GM18520 (cell line): Measurements from ENCODE around the gene ZBTB20.
A peak's percentile ranks its signal among the peaks of the same experiment; 100 is the strongest.

Experiments used
- ATAC-seq: cut with Tn5 transposase; IDR thresholded peaks from one replicate; pipeline ENCODE4 v1.9.1; 2021; ENCODE audit not compliant: unreplicated experiment

Gene ZBTB20

DNA sequence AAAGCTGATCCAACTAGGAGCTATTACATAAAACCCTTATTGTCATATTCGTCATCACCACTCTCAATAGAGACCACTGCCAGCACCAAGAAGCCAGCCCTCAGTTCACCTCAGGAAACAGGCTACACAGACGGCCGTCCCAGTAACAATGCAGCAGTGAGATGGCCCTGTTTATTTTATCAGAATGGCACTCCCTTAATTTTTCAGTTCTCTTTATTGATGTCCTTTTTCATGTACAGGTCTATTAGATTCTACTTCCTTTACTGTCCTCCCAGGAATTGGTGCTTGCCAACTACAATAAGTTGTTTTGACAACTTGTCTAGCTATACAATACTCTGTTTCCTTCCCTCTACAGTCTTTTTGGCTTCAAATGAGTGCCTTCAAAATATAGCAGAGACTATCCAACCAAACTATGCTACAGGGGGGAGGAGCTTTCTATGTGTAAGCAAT, 272.5 kb downstream of the ZBTB20 start:
- no peak for ATAC-seq

DNA sequence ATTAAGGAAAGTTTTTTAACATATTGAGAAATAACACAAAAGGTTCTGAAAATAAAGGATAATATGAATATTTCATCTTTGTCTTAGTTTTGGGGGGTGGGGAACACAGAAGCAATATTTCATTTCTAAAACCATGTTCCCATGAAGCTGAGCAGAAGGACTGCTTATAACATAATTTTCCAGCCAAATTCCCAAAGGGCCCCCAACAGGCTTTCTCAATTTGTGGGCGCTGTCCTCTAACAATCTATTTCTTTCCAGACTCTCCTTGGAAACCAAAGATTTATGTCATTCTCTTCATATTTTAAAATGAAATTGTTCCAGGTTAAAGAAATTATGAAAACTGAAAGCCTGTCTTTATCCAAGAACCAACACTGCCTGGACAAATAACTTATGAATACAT, 273.5 kb downstream of the ZBTB20 start:
- ATAC-seq, result no peak

DNA sequence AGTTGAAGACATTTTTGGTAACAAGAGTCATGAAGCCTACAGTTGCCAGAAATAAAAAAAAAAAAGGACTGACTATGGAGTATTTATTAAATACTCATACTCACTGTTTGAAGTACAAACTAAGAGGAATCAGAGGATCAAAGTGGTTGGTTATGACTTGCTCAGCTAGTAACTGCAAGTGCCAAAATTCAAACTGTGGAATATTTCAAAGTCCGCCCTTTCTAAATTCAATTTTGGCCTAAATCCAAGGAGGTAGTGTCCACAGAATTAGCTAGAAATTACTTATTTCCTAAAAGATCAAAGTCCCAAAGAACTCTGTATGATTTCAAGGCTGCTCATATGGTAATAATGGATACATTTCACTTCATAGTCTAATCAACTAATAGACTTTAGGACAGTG, 274.5 kb downstream of the ZBTB20 start:
- ATAC-seq, result no peak

DNA sequence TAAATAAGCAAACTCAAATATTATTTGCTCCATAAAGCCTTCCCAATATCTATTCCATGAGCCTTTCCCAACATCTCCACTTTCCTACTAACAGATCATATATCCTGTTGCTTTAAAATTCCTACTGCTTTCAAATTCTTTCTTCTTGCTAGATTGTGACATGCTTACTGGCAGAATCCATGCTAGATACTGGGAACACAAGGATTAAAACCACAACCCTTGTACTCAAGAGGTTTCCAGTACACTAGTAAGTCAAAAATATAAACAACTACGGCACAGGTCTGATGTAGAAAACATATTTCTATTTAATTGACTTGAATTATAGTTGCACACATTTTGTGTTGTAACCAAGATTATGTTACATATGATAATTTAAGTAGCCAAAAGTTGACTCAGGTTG, 275.0 kb downstream of the ZBTB20 start:
- ATAC-seq, result no peak

DNA sequence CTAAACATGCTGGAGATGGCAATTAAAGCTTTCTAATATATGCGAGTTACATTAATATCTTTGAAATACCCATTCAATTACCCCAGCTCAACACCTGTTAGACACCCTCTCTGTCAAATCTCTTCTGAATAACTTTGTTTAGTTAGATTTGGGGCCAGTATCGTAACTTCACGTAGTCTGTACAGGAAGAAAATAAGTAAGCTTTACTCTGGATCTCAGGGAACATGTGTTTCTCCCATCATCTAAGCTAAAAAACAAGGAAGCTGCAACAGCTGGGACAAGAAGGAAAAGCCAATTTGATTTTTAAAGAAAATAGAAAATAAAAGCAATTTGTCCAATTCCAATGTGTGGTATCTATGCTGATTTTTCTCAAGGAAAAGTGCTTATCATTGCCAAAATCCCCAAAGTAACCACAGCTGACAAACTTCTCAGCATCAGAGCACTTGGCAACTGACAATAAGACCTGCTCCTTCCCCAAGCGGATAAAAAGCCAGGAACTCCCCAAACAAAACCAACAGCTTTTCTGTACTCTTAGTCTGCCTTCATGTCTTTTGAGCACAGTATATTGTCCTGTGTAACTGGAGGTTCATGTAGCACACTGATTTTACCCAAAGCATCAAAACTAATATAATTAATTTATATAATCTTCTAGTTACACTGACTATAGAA, 279.1 kb downstream of the ZBTB20 start:
- ATAC-seq, result no peak

DNA sequence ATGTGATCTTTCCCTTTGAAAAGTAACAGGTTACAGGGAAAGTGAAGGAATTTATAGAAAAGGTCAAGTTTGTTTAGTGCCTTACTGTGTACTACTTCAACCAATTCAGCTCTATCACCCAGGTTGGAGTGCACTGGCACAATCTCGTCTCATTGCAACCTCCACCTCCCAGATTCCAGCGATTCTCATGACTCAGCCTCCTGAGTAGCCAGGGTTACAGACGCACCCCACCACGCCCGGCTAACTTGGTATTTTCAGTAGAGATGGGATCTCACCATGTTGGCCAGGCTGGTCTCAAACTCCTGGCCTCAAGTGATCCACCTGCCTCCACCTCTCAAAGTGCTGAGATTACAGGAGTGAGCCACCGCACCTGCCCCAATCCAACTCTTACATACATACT, 279.7 kb downstream of the ZBTB20 start:
- ATAC-seq, result no peak

DNA sequence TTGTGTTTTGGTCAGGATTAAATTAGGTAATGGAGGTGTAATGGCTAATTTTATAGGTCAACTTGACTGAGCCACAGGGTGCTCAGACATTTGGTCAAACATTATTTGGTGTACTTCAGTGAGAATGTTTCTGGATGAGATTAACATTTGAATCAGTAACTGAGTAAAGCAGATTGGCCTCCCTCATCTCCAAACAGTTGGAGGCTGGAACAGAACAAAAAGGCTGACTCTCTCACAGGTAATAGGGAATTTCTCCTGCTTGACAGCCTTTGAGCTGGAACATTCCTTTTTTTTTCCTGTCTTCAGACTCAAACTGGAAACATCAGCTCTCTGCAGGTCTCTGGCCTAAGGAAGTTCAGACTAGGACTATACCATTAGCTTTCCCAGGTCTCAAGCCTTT, 280.7 kb downstream of the ZBTB20 start:
- no peak for ATAC-seq

DNA sequence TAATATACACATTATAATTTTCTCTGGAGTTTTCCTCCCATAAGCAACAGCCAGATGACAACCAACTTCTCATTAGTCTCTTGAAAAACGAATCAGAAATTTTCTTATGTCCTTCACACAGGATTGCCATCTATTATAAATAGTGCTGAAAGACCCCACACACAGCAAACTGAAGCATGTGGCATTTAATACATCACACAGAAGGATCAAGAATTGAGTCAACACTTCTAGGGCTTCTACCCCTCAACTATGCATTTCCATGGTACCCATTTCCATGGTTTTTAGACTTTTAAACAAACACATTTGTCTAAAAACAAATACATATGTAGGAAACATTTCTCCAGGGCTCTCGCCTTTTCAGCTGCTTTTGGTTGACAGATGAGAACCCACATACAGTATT, 282.1 kb downstream of the ZBTB20 start:
- no peak for ATAC-seq

DNA sequence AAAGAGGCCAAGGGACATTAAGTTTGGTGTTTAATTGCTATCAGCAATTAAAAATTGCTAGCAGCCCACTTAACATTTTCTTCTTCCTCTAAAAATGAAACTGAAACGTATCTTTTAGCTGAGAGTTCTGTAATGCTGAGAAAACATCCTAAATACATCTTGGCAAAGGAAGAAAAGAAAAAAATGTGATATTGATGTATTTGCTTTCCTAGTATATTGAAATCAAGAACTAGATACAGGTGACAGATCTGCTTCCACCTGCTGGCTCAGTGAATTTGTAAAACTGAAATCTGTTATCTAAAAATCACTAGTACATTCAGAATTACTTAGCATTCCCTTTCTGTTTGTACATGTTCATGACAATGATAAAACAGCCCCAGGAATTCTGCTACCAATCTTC, 283.2 kb downstream of the ZBTB20 start:
- ATAC-seq, result no peak

DNA sequence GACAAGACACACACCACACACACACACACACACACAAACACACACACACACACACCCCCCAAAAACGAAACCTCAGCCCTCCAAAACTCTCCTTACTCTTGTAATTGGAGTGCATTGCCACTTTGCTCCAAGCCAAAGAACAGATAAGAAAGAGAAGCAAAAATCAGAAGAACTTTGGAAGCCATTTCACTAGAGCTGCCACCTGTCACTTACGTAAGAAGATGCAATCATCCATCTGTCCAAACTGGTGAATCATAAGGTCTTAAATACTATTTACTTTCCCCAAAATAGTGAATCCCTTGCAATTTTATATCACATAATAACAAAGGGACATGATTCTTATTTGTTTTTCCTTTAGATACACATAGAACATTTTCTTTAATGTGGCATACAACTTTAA, 285.4 kb downstream of the ZBTB20 start:
- no peak for ATAC-seq

DNA sequence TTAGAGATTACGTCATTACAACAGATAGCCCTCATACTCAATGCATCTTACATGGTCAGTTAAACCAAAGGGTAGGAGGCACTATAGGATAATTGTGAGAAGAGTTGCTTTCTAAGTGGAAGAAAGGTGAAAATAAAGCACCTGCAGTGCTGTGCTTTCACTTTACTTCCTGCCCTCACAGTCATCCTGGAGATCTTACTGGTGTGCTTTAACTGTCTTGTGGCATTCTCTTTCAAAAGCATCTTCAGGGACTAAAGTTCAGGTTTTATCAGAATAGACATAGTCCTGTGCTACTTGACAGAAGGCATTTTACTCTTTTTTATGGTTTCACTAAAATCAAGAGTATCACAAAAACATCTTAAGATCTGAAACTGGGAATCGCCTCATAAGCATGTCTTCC, 286.6 kb downstream of the ZBTB20 start:
- no peak for ATAC-seq

DNA sequence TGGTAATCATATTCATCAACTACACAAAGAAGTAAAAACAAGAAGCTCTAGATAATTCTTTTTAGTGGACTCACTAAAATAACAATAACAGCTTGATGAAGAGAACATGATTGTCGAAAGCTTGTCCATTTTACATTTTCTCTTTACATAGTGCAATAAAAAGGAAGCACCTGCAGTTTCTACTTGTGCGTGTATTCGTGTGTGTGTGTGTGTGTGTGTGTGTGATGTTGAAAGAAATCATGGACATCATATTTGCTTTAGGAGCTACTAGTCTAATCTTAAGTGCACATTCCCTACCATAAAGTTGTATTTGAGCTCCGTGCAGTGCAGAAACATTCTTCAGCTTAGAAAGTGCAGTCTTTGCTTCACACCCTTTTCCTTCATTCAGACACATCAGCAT, 288.8 kb downstream of the ZBTB20 start:
- ATAC-seq, result no peak

DNA sequence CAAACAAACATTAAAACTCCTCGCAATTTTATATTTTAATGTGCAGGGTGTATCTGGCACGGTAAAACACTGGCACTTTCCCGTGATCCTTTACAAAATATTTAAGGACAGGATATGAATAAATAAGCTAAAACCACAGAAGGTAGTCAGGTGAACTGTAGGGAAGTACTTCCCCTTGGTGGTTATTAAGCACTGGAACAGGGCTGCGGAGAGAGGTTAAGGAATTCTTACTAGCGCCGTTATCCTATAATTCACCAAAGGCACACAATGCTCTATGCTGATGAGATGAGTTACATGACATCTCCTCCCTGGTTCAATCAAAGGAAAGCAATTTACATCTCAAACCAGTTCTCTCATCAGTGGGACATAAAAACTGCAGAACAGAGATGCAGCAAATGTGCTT, 289.8 kb downstream of the ZBTB20 start:
- ATAC-seq, result no peak

DNA sequence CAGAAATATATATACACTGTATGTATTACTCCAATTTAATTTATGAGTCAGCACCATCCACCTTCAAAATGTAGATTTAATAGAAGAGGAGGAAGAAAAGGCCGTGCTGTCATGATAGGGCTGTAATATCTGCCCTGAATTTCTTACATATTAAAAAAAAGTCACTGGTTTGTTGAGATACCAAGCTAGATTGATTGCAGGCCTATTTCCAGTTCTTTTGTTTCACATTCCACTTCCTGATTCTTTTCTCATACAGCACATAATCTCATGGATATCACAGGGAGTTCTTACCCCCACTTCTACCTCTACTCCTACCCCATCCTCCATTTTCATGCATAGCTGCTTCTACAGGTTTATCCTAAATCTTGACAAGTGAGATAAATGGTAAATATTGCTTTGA, 290.3 kb downstream of the ZBTB20 start:
- ATAC-seq, result no peak

DNA sequence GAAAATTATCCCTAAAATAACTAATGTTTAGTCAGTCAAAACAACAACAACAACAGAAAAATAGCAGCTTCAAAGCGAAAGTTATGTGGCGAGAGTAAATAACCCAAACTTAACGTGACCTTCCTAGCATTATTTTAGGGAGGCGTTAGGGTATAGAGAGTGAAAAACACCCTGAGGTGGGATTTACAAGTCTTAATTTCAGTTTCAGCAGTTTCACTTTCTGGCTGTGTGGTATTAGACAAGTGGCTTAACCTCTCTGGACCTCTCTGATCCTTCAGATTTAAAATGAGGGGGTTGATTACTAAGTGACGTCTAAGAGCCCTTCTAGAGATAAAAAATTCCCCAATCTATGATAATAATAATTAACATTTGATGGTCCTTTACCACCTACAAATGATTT, 291.2 kb downstream of the ZBTB20 start:
- peak; percentile 38 for ATAC-seq

DNA sequence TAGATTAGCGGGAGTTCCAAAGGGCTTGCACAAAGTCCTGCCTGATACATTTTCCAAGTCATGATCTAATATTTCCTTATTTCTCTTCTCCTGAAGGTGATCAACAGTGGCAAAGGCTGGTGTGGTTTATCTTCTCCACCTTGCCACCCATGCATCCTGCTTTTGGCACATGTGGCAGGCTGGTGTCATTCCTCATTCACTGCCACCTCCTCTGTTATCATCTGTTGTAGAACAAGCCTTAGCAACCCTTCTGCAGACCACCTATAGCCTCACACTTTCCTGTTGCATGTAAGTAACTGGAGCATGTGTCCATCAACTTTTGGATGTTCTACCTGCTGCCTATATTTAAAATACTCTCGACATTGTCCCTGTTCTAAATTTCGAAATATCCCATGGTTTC, 294.1 kb downstream of the ZBTB20 start:
- ATAC-seq, result no peak

DNA sequence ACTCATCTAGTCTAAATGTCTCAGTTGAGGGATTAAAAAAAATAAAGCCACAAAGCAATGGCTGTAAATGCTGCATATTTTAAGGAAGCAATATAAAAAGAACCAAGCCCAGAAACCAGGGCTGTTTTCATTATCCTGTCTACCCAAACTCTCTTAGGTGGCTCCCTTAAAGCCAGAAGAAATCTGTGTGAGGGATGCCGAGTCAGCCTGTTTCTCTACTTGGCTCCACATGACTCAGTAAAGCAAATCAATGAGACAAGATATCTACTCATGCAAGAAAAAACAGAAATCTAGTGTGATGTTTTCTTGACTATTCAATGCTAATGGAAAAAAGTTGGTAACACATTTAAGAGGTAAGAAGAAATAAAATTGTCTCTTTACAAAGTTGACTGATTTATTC, 296.2 kb downstream of the ZBTB20 start:
- no peak for ATAC-seq

DNA sequence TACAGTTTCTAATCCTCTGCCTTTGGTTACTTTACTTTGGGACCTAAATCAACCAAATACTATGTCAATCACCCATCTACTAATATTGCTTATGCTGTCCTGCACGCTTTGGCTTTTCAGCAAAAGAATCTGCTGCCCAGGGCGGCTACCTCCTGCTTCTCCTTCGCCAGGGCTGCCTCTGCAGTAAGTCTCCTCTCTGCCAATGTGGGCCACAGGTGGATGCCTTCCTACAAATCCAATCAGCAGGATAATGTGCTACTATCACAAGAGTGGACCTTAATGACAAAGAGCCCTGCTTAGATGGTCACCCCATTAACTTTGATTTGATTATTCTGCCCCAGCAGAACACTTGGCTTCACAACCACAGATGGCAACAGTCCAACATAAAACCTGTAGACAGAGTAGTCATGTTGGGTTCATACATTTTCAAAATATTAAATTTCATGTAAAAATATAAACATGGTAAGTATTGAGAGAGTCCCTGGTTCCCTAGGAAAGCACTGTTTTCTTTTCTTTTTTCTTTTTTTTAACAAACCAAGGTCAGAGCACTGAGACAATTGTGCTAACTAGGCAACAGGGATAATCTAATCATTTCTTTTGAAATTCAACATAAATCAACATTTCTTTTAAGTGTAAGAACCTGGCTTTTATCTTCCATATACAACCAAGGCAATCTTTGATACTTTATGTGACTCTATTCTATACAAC, 298.3 kb downstream of the ZBTB20 start:
- no peak for ATAC-seq

DNA sequence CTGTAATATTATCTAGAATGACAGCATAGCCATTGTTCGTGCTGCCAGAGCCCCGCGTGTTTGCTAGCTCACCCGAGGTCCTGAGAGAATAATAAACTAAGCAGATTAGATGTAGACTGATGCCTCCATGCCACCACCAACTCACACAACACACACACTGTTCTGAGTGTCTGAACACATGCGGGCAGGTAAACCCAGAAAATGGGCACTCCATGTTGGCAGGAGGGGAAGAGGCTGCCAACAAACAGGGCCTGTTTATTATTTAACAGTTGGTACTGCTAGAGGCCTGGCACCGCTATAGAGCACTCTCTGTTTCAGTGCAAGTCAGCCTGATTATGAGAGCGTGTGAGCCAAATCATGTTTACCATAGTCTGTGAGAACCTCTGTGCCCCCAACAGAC, 299.0 kb downstream of the ZBTB20 start:
- ATAC-seq, result no peak

DNA sequence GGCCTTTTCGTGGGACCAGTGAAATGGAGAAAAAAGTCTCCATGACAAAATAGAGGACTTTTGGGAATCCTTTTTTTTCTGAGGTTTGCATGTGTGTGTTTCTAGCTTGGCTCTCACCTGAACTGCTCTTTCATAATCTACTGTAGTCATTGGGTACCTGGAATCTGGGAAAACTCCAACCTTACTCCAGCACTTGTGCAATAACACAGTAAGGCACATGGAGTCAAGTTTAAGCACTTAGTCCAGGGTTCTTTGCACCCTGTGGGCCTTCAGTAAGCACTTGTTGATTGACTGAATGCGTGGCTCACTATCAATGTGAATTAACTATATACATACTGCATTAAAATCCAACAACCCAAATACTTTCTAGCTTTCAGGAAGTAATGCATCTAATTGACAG, 299.5 kb downstream of the ZBTB20 start:
- ATAC-seq, result no peak

DNA sequence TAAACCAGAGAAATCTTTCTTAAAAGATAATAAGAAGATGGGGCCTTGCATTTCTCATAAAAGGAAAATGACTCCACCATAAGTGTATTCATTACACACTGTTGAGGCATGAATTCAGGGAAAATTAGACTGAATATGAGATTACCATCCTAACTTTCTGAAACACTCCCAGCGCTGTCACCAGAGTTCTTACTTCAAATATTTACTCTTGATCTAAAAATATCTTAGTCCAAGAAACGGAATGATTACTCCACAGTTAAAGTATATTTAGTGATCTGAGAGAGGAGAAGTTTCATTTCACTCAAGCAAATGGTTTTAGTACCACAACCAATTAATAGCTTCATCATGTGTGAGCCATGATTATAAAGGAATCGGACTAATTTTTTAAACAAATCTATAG, 300.3 kb downstream of the ZBTB20 start:
- no peak for ATAC-seq

DNA sequence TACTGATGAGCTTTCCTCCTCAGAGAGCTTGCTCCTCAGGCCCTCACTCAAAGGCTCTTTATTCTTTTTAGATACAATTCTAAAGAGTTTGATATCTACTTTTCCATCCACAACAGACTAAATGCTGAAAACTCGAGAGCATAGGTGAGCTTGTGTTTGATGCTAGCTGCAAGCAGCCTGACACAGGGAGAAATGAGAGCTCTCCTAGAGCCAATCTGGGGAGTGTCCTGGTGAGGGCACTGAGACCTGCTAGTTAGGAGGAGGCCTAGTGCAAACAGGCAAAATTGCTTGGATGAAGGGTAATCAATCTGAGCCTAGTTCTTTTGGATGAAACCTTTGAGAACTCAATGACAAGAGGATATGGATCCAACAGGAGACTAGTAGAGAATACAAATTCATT, 300.8 kb downstream of the ZBTB20 start:
- no peak for ATAC-seq

DNA sequence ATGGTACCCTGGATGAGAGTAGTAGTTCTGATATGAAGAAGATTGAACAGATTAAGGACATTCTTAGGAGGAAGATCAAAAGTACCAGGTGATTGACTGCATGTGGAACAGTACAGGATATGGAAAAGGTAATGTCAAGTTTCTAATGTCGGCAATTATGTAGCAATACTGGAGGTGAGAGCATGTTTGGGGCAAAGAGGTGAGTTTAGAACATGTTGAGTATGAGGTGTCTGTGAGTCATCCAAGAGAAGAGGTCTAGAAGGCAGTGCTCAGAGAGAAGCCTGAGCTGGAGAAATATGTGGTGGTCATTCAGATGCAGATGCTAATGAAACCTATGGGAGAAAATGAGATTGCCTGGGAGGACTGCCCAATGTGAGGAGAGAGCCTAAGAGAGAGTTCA, 305.6 kb downstream of the ZBTB20 start:
- no peak for ATAC-seq
